Right atrium auricular region (tissue), 2 donors: ENCODE measurements around the gene CDC42EP5. TPM values are rescaled to one million over a fixed set of nuclear protein-coding genes. Genes with fewer than 3 reads are reported as not detected.

Experiments
- DNase-seq: peaks from one replicate; pipeline ENCODE4 v3.0.0-alpha.2; 2019; ENCODE audit warnings: low spot score
- H3K27ac ChIP-seq, 2 donors: fragments of 200-600 bp; sonication (generic); 1 replicate in 1 of 2; 2 replicates in 1 of 2; pipeline ENCODE4 v1.5.1; 2016 to 2019
- H3K27me3 ChIP-seq, 2 donors: fragments of 200-600 bp; sonication (generic); one replicate each; pipeline versions ENCODE4 v1.5.1 to v1.6.0; 2017 to 2019
- H3K36me3 ChIP-seq: fragments of 200-600 bp; sonication (generic); one replicate; pipeline ENCODE4 v1.5.1; 2016
- H3K4me1 ChIP-seq, 2 donors: fragments of 200-600 bp; sonication (generic); one replicate each; pipeline versions ENCODE4 v1.5.1 to v1.6.0; 2017 to 2019
- H3K4me3 ChIP-seq, 2 donors: fragments of 200-600 bp; sonication (generic); 1 replicate in 1 of 2; 2 replicates in 1 of 2; pipeline ENCODE4 v1.5.1; 2017 to 2019; ENCODE audit warnings: mild to moderate bottlenecking in 1 of 2, moderate library complexity in 1 of 2
- H3K9me3 ChIP-seq, 2 donors: fragments of 200-600 bp; sonication (generic); one replicate each; pipeline ENCODE4 v1.5.1; 2019
- total RNA-seq, 2 donors: library from RNA; depleted of rRNA; stranded (reverse); fragments of >200 nt; gene quantifications; one replicate each; pipeline ENCODE4 v1.1.0, GENCODE V29; 2016
- TF ChIP-seq, protein P1 (sequence below), 2 donors: fragments of 200-600 bp; sonication (generic); IDR thresholded peaks; one replicate each; pipeline ENCODE4 v1.5.1; 2019; ENCODE audit warnings: antibody characterized with exemption in 2 of 2

Gene CDC42EP5
- total RNA-seq, 2 donors from 2014 or later, result 11.4 to 15.2 TPM

DNA sequence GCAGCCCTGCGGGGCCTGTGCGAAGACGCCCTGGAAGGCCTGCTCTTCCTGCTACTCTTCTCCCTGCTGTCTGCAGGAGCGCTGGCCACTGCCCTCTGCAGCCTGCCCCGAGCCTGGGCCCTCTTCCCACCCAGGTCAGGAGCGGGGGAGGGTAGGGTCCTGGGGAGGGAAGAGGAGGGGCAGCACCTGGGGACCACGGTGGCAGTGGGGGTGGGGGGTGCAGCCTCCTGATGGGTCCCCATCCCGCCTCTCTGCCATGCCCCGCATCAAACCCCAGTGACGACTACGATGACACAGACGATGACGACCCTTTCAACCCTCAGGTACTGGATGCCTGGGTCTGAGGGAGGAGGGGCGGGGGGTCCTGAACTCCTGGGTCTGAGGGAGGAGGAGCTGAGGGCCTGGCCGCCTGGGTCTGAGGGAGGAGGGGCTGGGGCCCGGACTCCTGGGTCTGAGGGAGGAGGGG is 37.5 kb downstream of the CDC42EP5 start:
- peaks cover 0 to 42% of the 10 kb centered on the region in 2 donors for H3K4me1 ChIP-seq
- H3K9me3 ChIP-seq, result no peaks in the 10 kb centered on the region
- DNase-seq, result no peak
- no peak overlapping the region for H3K27ac ChIP-seq
- no peaks in the 10 kb centered on the region for H3K36me3 ChIP-seq
- H3K4me3 ChIP-seq, result no peak overlapping the region
- TF ChIP-seq, protein P1, sequence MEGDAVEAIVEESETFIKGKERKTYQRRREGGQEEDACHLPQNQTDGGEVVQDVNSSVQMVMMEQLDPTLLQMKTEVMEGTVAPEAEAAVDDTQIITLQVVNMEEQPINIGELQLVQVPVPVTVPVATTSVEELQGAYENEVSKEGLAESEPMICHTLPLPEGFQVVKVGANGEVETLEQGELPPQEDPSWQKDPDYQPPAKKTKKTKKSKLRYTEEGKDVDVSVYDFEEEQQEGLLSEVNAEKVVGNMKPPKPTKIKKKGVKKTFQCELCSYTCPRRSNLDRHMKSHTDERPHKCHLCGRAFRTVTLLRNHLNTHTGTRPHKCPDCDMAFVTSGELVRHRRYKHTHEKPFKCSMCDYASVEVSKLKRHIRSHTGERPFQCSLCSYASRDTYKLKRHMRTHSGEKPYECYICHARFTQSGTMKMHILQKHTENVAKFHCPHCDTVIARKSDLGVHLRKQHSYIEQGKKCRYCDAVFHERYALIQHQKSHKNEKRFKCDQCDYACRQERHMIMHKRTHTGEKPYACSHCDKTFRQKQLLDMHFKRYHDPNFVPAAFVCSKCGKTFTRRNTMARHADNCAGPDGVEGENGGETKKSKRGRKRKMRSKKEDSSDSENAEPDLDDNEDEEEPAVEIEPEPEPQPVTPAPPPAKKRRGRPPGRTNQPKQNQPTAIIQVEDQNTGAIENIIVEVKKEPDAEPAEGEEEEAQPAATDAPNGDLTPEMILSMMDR (IDR thresholded peaks at IDR 0.05), result no peak
- no peaks in the 10 kb centered on the region for H3K27me3 ChIP-seq

GRCh38 chr19:54434873-54435214 is 38.3 kb downstream of the CDC42EP5 start:
- H3K4me3 ChIP-seq, result no peak overlapping the region
- no peak overlapping the region for H3K27ac ChIP-seq
- H3K36me3 ChIP-seq, result no peaks in the 10 kb centered on the region
- TF ChIP-seq, protein P1 (IDR thresholded peaks at IDR 0.05), result no peak
- H3K27me3 ChIP-seq, result no peaks in the 10 kb centered on the region
- peaks cover 0 to 50% of the 10 kb centered on the region in 2 donors for H3K4me1 ChIP-seq
- DNase-seq, result no peak
- no peaks in the 10 kb centered on the region for H3K9me3 ChIP-seq

GRCh38 chr19:54434112-54434872 is 38.8 kb downstream of the CDC42EP5 start:
- Histone ChIP-seq H3K4me1 (peaks cover 0 to 50% of the 10 kb centered on the region in 2 donors), H3K9me3 (no peaks in the 10 kb centered on the region), H3K4me3 (no peak overlapping the region), H3K27ac (no peak overlapping the region), H3K27me3 (no peaks in the 10 kb centered on the region), H3K36me3 (no peaks in the 10 kb centered on the region)
- DNase-seq, result no peak
- TF ChIP-seq, protein P1 (IDR thresholded peaks at IDR 0.05), result no peak

DNA sequence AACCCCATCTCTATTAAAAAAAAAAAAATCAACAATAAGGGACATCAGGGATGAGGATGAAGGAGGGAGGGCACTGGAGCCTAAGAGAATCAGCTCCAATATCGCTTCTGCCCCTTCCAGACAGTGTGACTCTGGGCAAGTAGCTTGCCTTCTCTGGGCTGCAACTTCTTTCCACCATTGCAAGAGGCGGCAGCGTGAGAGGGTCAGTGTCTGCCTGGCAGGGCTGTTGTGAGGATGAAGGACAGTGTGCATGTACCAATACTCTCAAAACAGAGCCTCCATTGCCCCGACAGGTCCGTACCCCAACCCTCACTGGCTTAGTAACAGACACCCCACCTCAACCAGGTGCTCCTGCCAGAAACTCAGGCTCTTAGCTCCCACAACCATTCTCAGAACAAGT is 39.4 kb downstream of the CDC42EP5 start:
- no peak for DNase-seq
- no peaks in the 10 kb centered on the region for H3K36me3 ChIP-seq
- no peaks in the 10 kb centered on the region for H3K9me3 ChIP-seq
- no peak overlapping the region for H3K4me3 ChIP-seq
- TF ChIP-seq, protein P1 (IDR thresholded peaks at IDR 0.05), result no peak
- no peaks in the 10 kb centered on the region for H3K27me3 ChIP-seq
- no peak overlapping the region for H3K27ac ChIP-seq
- H3K4me1 ChIP-seq, result peaks cover 0 to 50% of the 10 kb centered on the region in 2 donors

GRCh38 chr19:54432144-54432738 is 40.9 kb downstream of the CDC42EP5 start:
- H3K27me3 ChIP-seq, result no peaks in the 10 kb centered on the region
- no peaks in the 10 kb centered on the region for H3K9me3 ChIP-seq
- peaks cover 0 to 50% of the 10 kb centered on the region in 2 donors for H3K4me1 ChIP-seq
- H3K4me3 ChIP-seq, result no peak overlapping the region
- TF ChIP-seq, protein P1 (IDR thresholded peaks at IDR 0.05), result no peak
- no peak overlapping the region for H3K27ac ChIP-seq
- no peak for DNase-seq
- H3K36me3 ChIP-seq, result no peaks in the 10 kb centered on the region
